ENCODE measurements around the gene SMURF2. TPM values are rescaled to one million over a fixed set of nuclear protein-coding genes. Genes with fewer than 3 reads are reported as not detected.

Gene SMURF2
- total and polyA plus RNA-seq, 2 of the 4 experiments (the other 2 are of a cell fraction): 131 to 774 TPM

DNA sequence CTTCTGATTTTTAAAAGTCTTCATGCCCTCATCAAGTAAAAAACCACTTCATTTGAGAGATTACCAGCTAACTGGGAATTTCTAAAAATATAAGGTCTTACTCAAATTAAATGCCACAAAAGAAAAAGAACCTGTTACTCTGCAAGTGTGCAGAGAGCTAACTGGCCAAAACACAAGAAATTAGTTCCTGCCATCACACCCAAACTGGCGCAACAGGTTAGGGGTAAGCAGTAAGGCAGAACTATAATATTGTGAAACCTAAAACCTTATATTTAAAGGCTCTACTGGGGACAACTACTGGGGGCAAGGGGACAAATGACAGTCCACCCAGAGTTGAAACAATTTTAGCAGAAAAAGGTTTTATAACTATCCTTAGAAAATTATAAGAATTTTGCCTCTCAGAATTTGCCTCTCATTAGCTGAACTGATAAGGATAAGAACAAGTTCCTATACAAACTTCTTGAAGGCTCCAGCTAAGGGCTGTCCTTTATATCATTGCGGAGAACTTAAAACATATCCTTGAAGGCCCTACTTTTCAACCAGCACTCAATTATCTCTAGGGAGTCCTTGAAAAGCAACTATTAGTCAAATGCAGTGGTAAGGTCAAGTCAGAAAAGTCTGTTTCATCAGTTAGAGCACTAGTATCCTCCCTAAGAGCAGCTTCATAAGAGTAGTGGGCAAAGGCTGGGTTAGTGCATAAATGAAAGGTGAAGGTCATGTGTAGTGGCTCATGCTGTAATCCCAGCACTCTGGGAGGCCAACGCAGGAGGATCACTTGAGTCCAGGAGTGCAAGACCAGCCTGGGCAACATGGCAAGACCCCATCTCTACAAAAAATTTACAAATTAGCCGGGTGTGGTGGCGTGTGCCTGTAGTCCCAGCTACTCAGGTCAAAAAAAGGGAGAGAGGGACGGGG lies 31.5 kb downstream of the SMURF2 start:
- DNase-seq: no peak
- peaks cover 13% of the 10 kb centered on the region for H3K36me3 ChIP-seq (ENCODE audit: control insufficient read depth, insufficient read depth, low read length)
- no peak overlapping the region for H2AK5ac ChIP-seq (ENCODE audit: low read depth, low read length)
- no peaks in the 10 kb centered on the region for H3K9me3 ChIP-seq (ENCODE audit: control insufficient read depth, insufficient read depth, low read length)
- no peak overlapping the region for H2AK9ac ChIP-seq (replicated peaks; ENCODE audit: low read depth, low read length, poor library complexity)
- H3K9me1 ChIP-seq (ENCODE audit: insufficient read depth, low read length): peaks cover 17% of the 10 kb centered on the region
- ChIA-PET POLR2A (ENCODE audit: unreplicated experiment) (no interaction called here), CTCF (no interaction called here)
- H3K18ac ChIP-seq (ENCODE audit: low read depth, low read length): no peak overlapping the region
- dilution Hi-C loops (cut with HindIII; ENCODE audit: low sequenced_read_pairs, unreplicated experiment) (no loop called here), in situ Hi-C loops (cut with MboI; ENCODE audit: low sequenced_read_pairs) (loop anchor here (25.0 kb wide), 1 partner anchor 318 kb away; no protein-coding TSS in a partner anchor), intact Hi-C loops (cut with micrococcal nuclease) (no loop called here)
- peaks cover 0 to 31% of the 10 kb centered on the region in 2 experiments; a peak in 2 of 4 replicates for H3K79me1 ChIP-seq (ENCODE audit: low read depth in 1 of 2, low read length in 2 of 2)
- peaks cover 24% of the 10 kb centered on the region for H3K4me1 ChIP-seq (ENCODE audit: control insufficient read depth, insufficient read depth, low read length)
- H3K4me2 ChIP-seq (ENCODE audit: low read depth, low read length): no peak overlapping the region; the same call in 1 of the 2 replicates
- no peak overlapping the region for H3K14ac ChIP-seq (replicated peaks; ENCODE audit: low read depth, low read length)
- peaks cover 100% of the 10 kb centered on the region for H4K20me1 ChIP-seq (ENCODE audit: insufficient read depth, low read length)
- no peak overlapping the region for H2BK5ac ChIP-seq (ENCODE audit: low read depth, low read length, poor library complexity, severe bottlenecking)
- no peak overlapping the region for H2BK120ac ChIP-seq (ENCODE audit: low read depth, low read length)
- no peaks in the 10 kb centered on the region for H3K27me3 ChIP-seq (ENCODE audit: control insufficient read depth, insufficient read depth, low read length)
- no peak overlapping the region for H3K9ac ChIP-seq (ENCODE audit: low read depth, low read length)
- no peak overlapping the region for H2BK15ac ChIP-seq (ENCODE audit: low read depth, low read length)
- no peak overlapping the region for H2BK20ac ChIP-seq (ENCODE audit: low read depth, low read length)
- H4K8ac ChIP-seq (ENCODE audit: low read depth in 2 of 2, low read length in 2 of 2): no peak overlapping the region
- H3K4me3 ChIP-seq (ENCODE audit: insufficient read depth, low read depth, low read length): no peak overlapping the region
- no TSS peak for BruUV-seq (replicated peaks)
- no peak for ATAC-seq (ENCODE audit: low read depth)
- no peak for TF ChIP-seq CHD1 (IDR thresholded peaks at IDR 0.05; ENCODE audit: low read depth, low read length)
- H3K4ac ChIP-seq (ENCODE audit: low read depth, low read length): no peak overlapping the region
- no peak overlapping the region; the same call in 1 of the 2 replicates for H3K27ac ChIP-seq (ENCODE audit: insufficient read depth, low read length)
- H4K5ac ChIP-seq (ENCODE audit: low read depth, low read length): no peak overlapping the region
- no peak overlapping the region for H3K56ac ChIP-seq (ENCODE audit: extremely low read depth, insufficient read depth, low read length)
- no peak overlapping the region for H2AFZ ChIP-seq (replicated peaks; ENCODE audit: low read length, poor library complexity)
- H4K91ac ChIP-seq (ENCODE audit: insufficient read depth, low read depth, low read length): no peak overlapping the region
- WGBS, 2 experiments (ENCODE audit: extremely low coverage in 2 of 2, insufficient read length in 1 of 2): no CpG with 5 or more reads among the region's 6 CpGs
- peak overlapping the region; percentile 52; the same call in 1 of the 2 replicates for H3K23ac ChIP-seq (ENCODE audit: low read depth, low read length)

Data from IMR-90 (cell line).